ENCODE results near the gene C16orf95. TPM values are rescaled to one million over a fixed set of nuclear protein-coding genes. Genes with fewer than 3 reads are reported as not detected.
"Not testable (repeated sequence)": the region's sequence is repeated elsewhere in the genome, so short reads cannot be mapped to it uniquely, and the experiment has no call there.

Gene C16orf95
- polyA plus RNA-seq, 1 donor = 3.3 TPM

DNA sequence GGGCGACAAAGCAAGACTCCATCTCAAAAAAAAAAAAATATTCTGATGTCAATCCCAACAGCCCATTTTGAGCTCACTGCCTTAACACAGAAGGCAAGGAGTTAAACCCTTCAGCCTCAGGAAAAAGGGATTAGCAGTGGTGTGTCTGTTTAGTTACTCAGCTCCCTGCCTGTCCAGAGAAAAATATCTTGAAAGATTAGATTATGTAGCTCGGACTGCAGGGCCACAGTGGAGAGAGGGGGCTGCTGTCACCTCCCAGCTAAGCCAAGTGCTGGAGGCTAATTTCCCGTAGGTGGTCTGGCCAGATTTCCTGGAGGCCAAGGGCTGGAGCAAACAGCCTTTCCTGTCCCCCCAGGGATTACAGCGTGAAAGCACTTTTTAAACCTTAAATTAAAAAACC lies 50.3 kb downstream of the C16orf95 start:
- Histone ChIP-seq H3K27me3 (ENCODE audit: control insufficient read depth, insufficient read depth, low read length) (no peaks in the 10 kb centered on the region), H3K36me3 (ENCODE audit: control insufficient read depth, insufficient read depth, low read length) (no peaks in the 10 kb centered on the region), H3K4me3 (ENCODE audit: low read length) (no peak overlapping the region), H3K4me1 (ENCODE audit: control insufficient read depth, insufficient read depth, low read length) (no peaks in the 10 kb centered on the region), H3K9me3 (ENCODE audit: control insufficient read depth, low read depth, low read length) (no peaks in the 10 kb centered on the region), H3K27ac (ENCODE audit: low read length) (no peak overlapping the region)
- DNase-seq = no peak
- no CpG with 5 or more reads among the region's 4 CpGs for WGBS (ENCODE audit: insufficient coverage, low lambda C conversion rate)

DNA sequence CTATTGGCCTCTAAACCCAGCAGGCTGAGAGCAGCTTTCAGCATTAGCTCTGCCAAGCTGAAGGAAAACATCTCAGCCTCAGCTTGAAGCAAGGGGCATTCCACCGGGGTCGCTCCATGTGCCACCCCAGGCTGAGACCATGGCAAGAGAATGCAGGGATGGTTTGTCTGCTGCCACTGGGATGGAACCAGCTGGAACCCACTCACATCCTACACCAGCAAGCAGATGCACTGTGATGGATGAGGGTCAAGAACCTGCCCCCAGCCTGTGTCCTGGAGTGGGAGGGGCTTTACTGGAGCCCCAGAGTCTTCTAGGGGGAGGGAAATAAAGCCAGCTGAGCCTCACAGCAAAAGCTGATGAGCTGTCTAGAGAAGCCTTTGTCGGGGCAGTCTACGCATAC lies 51.9 kb downstream of the C16orf95 start:
- Histone ChIP-seq H3K36me3 (ENCODE audit: control insufficient read depth, insufficient read depth, low read length) (no peaks in the 10 kb centered on the region), H3K27ac (ENCODE audit: low read length) (no peak overlapping the region), H3K27me3 (ENCODE audit: control insufficient read depth, insufficient read depth, low read length) (no peaks in the 10 kb centered on the region), H3K9me3 (ENCODE audit: control insufficient read depth, low read depth, low read length) (no peaks in the 10 kb centered on the region), H3K4me1 (ENCODE audit: control insufficient read depth, insufficient read depth, low read length) (no peaks in the 10 kb centered on the region), H3K4me3 (ENCODE audit: low read length) (no peak overlapping the region)
- DNase-seq = no peak
- no CpG with 5 or more reads among the region's 4 CpGs for WGBS (ENCODE audit: insufficient coverage, low lambda C conversion rate)

DNA sequence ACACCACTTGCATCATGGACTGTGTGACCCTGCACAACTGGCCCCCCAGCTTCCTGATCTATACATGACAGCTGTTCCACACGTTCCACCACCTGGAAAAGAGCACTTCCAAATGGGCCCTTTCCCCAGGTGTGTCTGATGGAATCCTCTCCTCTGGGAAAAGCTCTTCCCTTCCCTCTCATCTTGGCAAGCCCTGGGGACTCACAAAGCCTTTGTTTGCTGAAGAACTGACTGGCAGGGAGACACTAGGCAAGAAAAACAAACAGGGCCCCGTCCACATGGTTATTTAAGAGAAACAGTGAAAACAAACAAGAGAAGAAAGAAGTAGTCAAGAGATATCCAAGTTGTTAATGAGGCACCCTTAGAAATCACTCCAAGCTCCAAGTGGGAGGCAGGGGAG lies 52.6 kb downstream of the C16orf95 start:
- Histone ChIP-seq H3K4me1 (ENCODE audit: control insufficient read depth, insufficient read depth, low read length) (no peaks in the 10 kb centered on the region), H3K27me3 (ENCODE audit: control insufficient read depth, insufficient read depth, low read length) (no peaks in the 10 kb centered on the region), H3K36me3 (ENCODE audit: control insufficient read depth, insufficient read depth, low read length) (no peaks in the 10 kb centered on the region), H3K27ac (ENCODE audit: low read length) (no peak overlapping the region), H3K4me3 (ENCODE audit: low read length) (no peak overlapping the region), H3K9me3 (ENCODE audit: control insufficient read depth, low read depth, low read length) (no peaks in the 10 kb centered on the region)
- no CpG with 5 or more reads among the region's 2 CpGs for WGBS (ENCODE audit: insufficient coverage, low lambda C conversion rate)
- DNase-seq = no peak

DNA sequence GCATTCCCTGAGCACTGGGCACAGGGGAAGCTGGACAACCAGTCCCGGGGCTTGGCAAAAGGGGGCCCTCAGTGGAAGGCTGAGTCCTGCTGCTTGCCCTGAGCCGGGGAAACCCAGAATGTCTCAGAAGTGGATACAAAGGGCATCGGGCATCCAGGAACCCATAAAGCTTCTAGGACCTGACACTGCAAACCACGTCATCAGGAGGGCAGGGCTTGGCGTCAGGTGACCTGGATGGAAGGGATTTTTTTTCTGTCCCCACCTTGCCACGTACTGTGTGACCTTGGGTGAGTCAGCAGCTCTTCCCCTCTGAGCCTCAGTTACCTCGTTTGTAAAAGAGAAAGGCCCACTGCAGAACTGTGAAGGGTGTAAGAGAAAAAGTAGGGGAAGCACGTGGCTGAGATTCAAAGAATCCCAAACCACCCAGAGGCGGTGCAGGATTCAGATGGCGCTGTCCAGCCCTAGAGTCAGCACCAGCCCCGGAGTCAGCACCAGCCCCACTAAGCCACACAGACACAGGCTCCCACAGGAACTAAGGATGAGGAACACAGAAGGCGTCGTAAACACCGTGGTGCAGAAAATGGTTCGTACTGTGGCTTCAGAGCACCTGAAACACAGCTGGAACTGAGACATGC lies 53.7 kb downstream of the C16orf95 start:
- no peak for DNase-seq
- Histone ChIP-seq H3K9me3 (ENCODE audit: control insufficient read depth, low read depth, low read length) (no peaks in the 10 kb centered on the region), H3K27ac (ENCODE audit: low read length) (no peak overlapping the region), H3K4me1 (ENCODE audit: control insufficient read depth, insufficient read depth, low read length) (no peaks in the 10 kb centered on the region), H3K27me3 (ENCODE audit: control insufficient read depth, insufficient read depth, low read length) (no peaks in the 10 kb centered on the region), H3K4me3 (ENCODE audit: low read length) (no peak overlapping the region), H3K36me3 (ENCODE audit: control insufficient read depth, insufficient read depth, low read length) (no peaks in the 10 kb centered on the region)
- no CpG with 5 or more reads among the region's 15 CpGs for WGBS (ENCODE audit: insufficient coverage, low lambda C conversion rate)

DNA sequence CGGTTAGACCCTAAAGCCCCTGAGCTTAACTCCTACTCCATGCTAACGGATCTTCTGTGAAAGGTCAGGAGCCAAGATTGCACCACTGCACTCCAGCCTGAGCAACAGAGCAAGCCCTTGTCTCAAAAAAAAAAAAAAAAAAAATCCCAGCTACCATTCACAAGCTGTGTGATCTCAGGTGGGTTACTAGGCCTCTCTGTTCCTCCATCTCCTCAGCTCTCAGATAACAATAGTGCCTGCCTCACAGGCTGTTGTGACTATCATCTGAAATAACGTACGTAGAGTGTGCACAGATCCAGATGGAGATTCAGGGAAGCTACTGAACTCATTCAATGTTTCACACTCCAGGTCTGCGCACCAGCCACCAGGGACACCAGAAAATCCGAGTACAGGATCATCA lies 57.8 kb downstream of the C16orf95 start:
- no CpG with 5 or more reads among the region's 6 CpGs for WGBS (ENCODE audit: insufficient coverage, low lambda C conversion rate)
- Histone ChIP-seq H3K9me3 (ENCODE audit: control insufficient read depth, low read depth, low read length) (no peaks in the 10 kb centered on the region), H3K36me3 (ENCODE audit: control insufficient read depth, insufficient read depth, low read length) (no peaks in the 10 kb centered on the region), H3K27ac (ENCODE audit: low read length) (no peak overlapping the region), H3K27me3 (ENCODE audit: control insufficient read depth, insufficient read depth, low read length) (no peaks in the 10 kb centered on the region), H3K4me3 (ENCODE audit: low read length) (no peak overlapping the region), H3K4me1 (ENCODE audit: control insufficient read depth, insufficient read depth, low read length) (no peaks in the 10 kb centered on the region)
- DNase-seq = no peak

DNA sequence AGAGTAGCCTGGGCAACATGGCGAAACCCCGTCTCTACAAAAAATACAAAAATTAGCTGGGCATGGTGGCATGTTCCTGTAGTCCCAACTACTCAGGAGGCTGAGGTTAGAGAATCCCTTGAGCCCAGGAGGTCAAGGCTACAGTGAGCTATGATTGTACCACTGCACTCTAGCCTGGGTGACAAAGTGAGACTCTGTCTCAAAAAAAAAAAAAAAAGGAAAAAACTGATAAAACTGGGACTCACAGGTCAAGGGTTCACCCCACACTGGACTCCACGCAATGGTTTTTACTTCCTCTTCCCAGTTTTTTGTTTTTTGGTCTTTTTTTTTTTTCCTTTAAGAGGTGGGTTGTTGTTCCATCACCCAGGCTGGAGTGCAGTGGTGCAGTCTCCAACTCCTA lies 58.5 kb downstream of the C16orf95 start:
- H3K4me1 ChIP-seq (ENCODE audit: control insufficient read depth, insufficient read depth, low read length); H3K4me3 ChIP-seq (ENCODE audit: low read length); H3K36me3 ChIP-seq (ENCODE audit: control insufficient read depth, insufficient read depth, low read length); H3K27ac ChIP-seq (ENCODE audit: low read length); H3K9me3 ChIP-seq (ENCODE audit: control insufficient read depth, low read depth, low read length); H3K27me3 ChIP-seq (ENCODE audit: control insufficient read depth, insufficient read depth, low read length); DNase-seq: not testable (repeated sequence)
- no CpG with 5 or more reads among the region's 3 CpGs for WGBS (ENCODE audit: insufficient coverage, low lambda C conversion rate)

DNA sequence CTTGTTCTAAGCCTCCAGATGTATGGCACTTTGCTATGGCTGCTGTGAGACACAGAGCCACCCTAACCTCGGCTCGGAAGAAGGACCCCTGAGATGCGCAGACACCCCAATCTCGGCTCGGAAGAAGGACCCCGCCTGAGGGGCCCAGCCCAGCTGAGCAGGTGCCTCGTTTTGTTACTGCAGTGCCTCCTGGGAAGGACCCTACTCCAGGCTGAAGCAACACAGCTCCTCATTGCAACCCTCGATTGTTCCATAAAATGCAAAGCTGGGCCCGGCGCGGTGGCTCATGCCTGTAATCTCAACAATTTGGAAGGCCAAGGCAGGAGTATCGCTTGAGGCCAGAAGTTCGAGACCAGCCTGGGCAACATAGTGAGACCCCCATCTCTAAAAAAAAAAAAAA lies 61.3 kb downstream of the C16orf95 start:
- Histone ChIP-seq H3K36me3 (ENCODE audit: control insufficient read depth, insufficient read depth, low read length) (no peaks in the 10 kb centered on the region), H3K9me3 (ENCODE audit: control insufficient read depth, low read depth, low read length) (no peaks in the 10 kb centered on the region), H3K4me1 (ENCODE audit: control insufficient read depth, insufficient read depth, low read length) (no peaks in the 10 kb centered on the region), H3K27ac (ENCODE audit: low read length) (no peak overlapping the region), H3K27me3 (ENCODE audit: control insufficient read depth, insufficient read depth, low read length) (no peaks in the 10 kb centered on the region), H3K4me3 (ENCODE audit: low read length) (no peak overlapping the region)
- DNase-seq = no peak
- no CpG with 5 or more reads among the region's 13 CpGs for WGBS (ENCODE audit: insufficient coverage, low lambda C conversion rate)

DNA sequence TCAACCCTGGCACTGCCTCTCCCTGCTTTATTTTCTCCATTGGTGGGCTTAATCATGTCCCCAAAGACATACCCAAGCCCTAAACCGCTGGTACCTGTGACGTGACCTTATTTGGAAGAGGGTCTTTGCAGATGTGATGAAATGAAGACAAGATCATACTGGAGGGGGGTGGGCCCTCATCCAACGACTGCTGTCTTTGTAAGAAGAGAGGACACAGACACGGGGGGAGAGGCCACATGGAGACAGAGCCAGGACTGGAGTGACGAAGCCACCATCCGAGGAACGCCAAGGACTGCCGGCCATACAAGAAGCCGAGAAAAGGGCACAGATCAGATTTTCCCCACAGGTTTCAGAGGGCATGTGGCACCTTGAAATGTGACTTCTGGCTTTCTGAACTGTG lies 62.5 kb downstream of the C16orf95 start:
- H3K9me3 ChIP-seq (ENCODE audit: control insufficient read depth, low read depth, low read length) = no peaks in the 10 kb centered on the region
- no peak overlapping the region for H3K27ac ChIP-seq (ENCODE audit: low read length)
- no peaks in the 10 kb centered on the region for H3K36me3 ChIP-seq (ENCODE audit: control insufficient read depth, insufficient read depth, low read length)
- DNase-seq = no peak
- WGBS (ENCODE audit: insufficient coverage, low lambda C conversion rate) = no CpG with 5 or more reads among the region's 9 CpGs
- H3K4me1 ChIP-seq (ENCODE audit: control insufficient read depth, insufficient read depth, low read length) = no peaks in the 10 kb centered on the region
- H3K27me3 ChIP-seq (ENCODE audit: control insufficient read depth, insufficient read depth, low read length) = no peaks in the 10 kb centered on the region
- H3K4me3 ChIP-seq (ENCODE audit: low read length) = no peak overlapping the region

DNA sequence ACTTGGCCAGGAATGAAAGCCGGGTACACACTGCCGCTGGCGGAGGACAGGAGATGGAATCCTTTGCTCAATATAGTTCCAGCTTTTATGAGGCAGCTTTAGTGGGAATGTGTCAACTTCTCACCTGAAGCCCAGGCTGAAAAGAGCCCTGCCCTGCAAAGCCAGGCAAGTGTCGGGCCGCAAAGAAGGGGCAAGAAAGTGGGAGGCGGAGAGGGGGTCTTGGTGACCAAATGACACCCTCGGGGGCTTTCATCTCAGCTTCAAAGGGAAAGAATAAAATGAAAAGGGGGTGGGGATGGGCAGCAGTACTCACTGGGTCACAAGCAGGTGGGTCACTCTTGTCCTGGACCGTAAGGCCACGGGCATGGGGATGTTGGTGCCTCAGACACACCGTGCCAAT lies 62.9 kb downstream of the C16orf95 start:
- no CpG with 5 or more reads among the region's 10 CpGs for WGBS (ENCODE audit: insufficient coverage, low lambda C conversion rate)
- Histone ChIP-seq H3K27ac (ENCODE audit: low read length) (no peak overlapping the region), H3K27me3 (ENCODE audit: control insufficient read depth, insufficient read depth, low read length) (no peaks in the 10 kb centered on the region), H3K36me3 (ENCODE audit: control insufficient read depth, insufficient read depth, low read length) (no peaks in the 10 kb centered on the region), H3K4me3 (ENCODE audit: low read length) (no peak overlapping the region), H3K4me1 (ENCODE audit: control insufficient read depth, insufficient read depth, low read length) (no peaks in the 10 kb centered on the region), H3K9me3 (ENCODE audit: control insufficient read depth, low read depth, low read length) (no peaks in the 10 kb centered on the region)
- DNase-seq = no peak

DNA sequence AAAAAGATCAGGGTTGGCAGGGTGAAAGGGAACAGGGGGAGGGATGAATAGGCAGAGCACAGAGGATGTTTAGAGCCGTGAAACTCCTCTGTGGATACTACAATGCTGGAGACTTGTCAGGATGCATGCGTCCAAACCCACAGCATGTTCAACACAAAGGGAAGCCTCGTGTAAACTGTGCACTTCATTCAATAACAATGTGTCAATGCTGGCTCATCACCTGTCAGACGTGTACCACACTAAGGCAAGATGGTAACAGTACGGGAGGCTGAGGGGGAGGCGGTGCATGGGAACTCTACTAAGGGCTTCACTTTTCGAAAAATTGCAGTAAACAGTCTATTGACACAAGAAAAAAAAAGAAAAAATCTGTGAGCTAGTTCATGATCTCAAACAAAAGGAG lies 63.7 kb downstream of the C16orf95 start:
- H3K27ac ChIP-seq (ENCODE audit: low read length) = no peak overlapping the region
- no peak for DNase-seq
- H3K4me1 ChIP-seq (ENCODE audit: control insufficient read depth, insufficient read depth, low read length) = no peaks in the 10 kb centered on the region
- no peak overlapping the region for H3K4me3 ChIP-seq (ENCODE audit: low read length)
- no peaks in the 10 kb centered on the region for H3K36me3 ChIP-seq (ENCODE audit: control insufficient read depth, insufficient read depth, low read length)
- no CpG with 5 or more reads among the region's 7 CpGs for WGBS (ENCODE audit: insufficient coverage, low lambda C conversion rate)
- H3K9me3 ChIP-seq (ENCODE audit: control insufficient read depth, low read depth, low read length) = no peaks in the 10 kb centered on the region
- no peaks in the 10 kb centered on the region for H3K27me3 ChIP-seq (ENCODE audit: control insufficient read depth, insufficient read depth, low read length)

Data from large intestine (tissue), 3 donors.